Keratinocyte (primary cell): ENCODE data around the gene PSMB2. TPM values are rescaled to one million over a fixed set of nuclear protein-coding genes. Genes with fewer than 3 reads are reported as not detected.

Source experiments
- DNase-seq: peaks from one replicate; pipeline ENCODE4 v3.0.0-alpha.2; 2011; ENCODE audit warnings: low read depth, missing footprints, low spot score
- FAIRE-seq: peaks from 2 replicates; lab custom pipeline; 2011; peaks lifted over from hg19 to GRCh38; lab: Jason Lieb, UNC
- H2AFZ ChIP-seq: 2 replicates; pipeline ENCODE4 v1.6.0; 2012; ENCODE audit warnings: low read length, control low read depth, inconsistent platforms; ENCODE audit not compliant: control insufficient read depth
- H3K27ac ChIP-seq: 2 replicates; pipeline ENCODE4 v1.5.1; 2011; ENCODE audit warnings: low read length; ENCODE audit not compliant: control insufficient read depth, insufficient read depth
- H3K27me3 ChIP-seq: 3 replicates; pipeline ENCODE4 v1.6.0; 2011; ENCODE audit warnings: low read length; ENCODE audit not compliant: control insufficient read depth, insufficient read depth; ENCODE audit errors: extremely low read depth
- H3K36me3 ChIP-seq, 2 experiments: 2 replicates in 1 of 2; 3 replicates in 1 of 2; pipeline ENCODE4 v1.5.1; 2011; ENCODE audit warnings: low read length in 2 of 2, mild to moderate bottlenecking in 1 of 2; ENCODE audit not compliant: control insufficient read depth in 2 of 2, insufficient read depth in 2 of 2; ENCODE audit errors: extremely low read depth in 1 of 2
- H3K4me1 ChIP-seq: 3 replicates; pipeline ENCODE4 v1.5.1; 2011; ENCODE audit warnings: low read length; ENCODE audit not compliant: control insufficient read depth, insufficient read depth; ENCODE audit errors: extremely low read depth
- H3K4me2 ChIP-seq: 3 replicates; pipeline ENCODE4 v1.6.0; 2011; ENCODE audit warnings: low read depth, low read length; ENCODE audit not compliant: control insufficient read depth, insufficient read depth; ENCODE audit errors: extremely low read depth
- H3K4me3 ChIP-seq, 3 experiments: fragments of 200-600 bp in 1 of 3; sonication (generic) in 1 of 3; 2 replicates in 2 of 3; 3 replicates in 1 of 3; pipeline ENCODE4 v1.5.1; 2011 to 2016; ENCODE audit warnings: low read length in 3 of 3, mild to moderate bottlenecking in 3 of 3, control low read depth in 2 of 3, inconsistent platforms in 1 of 3, low read depth in 1 of 3, mixed read lengths in 1 of 3, mixed run types in 1 of 3, moderate library complexity in 1 of 3; ENCODE audit not compliant: control insufficient read depth in 2 of 3, insufficient read depth in 2 of 3; ENCODE audit errors: extremely low read depth in 1 of 3
- H3K79me2 ChIP-seq: 2 replicates; pipeline ENCODE4 v1.6.0; 2012; ENCODE audit warnings: low read length; ENCODE audit not compliant: control insufficient read depth, insufficient read depth
- H3K9ac ChIP-seq: 3 replicates; pipeline ENCODE4 v1.6.0; 2011; ENCODE audit warnings: low read length; ENCODE audit not compliant: control insufficient read depth, insufficient read depth; ENCODE audit errors: extremely low read depth
- H3K9me1 ChIP-seq: 3 replicates; pipeline ENCODE4 v1.6.0; 2011; ENCODE audit warnings: low read length; ENCODE audit not compliant: control insufficient read depth, insufficient read depth; ENCODE audit errors: extremely low read depth
- H3K9me3 ChIP-seq: 2 replicates; pipeline ENCODE4 v1.5.1; 2012; ENCODE audit warnings: low read depth, low read length; ENCODE audit not compliant: control insufficient read depth
- H4K20me1 ChIP-seq: 3 replicates; pipeline ENCODE4 v1.6.0; 2011; ENCODE audit warnings: low read length; ENCODE audit not compliant: control insufficient read depth, insufficient read depth; ENCODE audit errors: extremely low read depth
- CTCF ChIP-seq, 3 experiments: IDR thresholded peaks in 1 of 3; conservative IDR thresholded peaks in 1 of 3; optimal IDR thresholded peaks in 1 of 3; 2 replicates in 2 of 3; 3 replicates in 1 of 3; pipeline versions ENCODE3 to v1.5.1; 2011; ENCODE audit warnings: low read length in 3 of 3, mild to moderate bottlenecking in 3 of 3, moderate library complexity in 2 of 3, control low read depth in 1 of 3, inconsistent platforms in 1 of 3; ENCODE audit not compliant: insufficient read depth in 2 of 3; ENCODE audit errors: extremely low read depth in 1 of 3
- EZH2 ChIP-seq: IDR thresholded peaks from one replicate; pipeline ENCODE4 v1.6.1; 2012; ENCODE audit warnings: inconsistent platforms, mild to moderate bottlenecking, low read length, moderate library complexity
- dilution Hi-C: fragments of 300-500 bp; cut with MboI; formaldehyde crosslinking; loops from one replicate; pipeline ENCODE4 v1.7.0; 2020; ENCODE audit warnings: low sequenced_read_pairs; ENCODE audit not compliant: extremely low pct_ligation_motif_present
- polyA plus RNA-seq, 5 experiments: library from polyadenylated mRNA; depleted of rRNA in 3 of 5; stranded (reverse) in 3 of 5; stranded (forward) in 1 of 5; unstranded in 1 of 5; fragments of >200 nt; gene quantifications; 1 replicate in 1 of 5; 2 replicates in 3 of 5; 3 replicates in 1 of 5; pipeline versions ENCODE4 v1.2.1 to v1.2.3, GENCODE V29; 2011 to 2012; ENCODE audit warnings: missing spikeins in 2 of 5, low read depth in 1 of 5, low replicate concordance in 1 of 5

PSMB2 gene
- polyA plus RNA-seq, 1 donor (not counting 4 experiments of a cell fraction or from before 2014, with no cell fraction given): 108 TPM

- DNase-seq: no peak
- Histone ChIP-seq H3K79me2 (peaks cover 5% of the 10 kb centered on the region), H3K9ac (no peak overlapping the region), H3K4me2 (peak overlapping the region; percentile 47), H2AFZ (no peak overlapping the region), H3K9me1 (no peaks in the 10 kb centered on the region), H3K36me3 (peaks cover 13 to 19% of the 10 kb centered on the region in 2 experiments), H3K4me3 (no peak overlapping the region), H3K4me1 (peaks cover 43% of the 10 kb centered on the region), H3K27me3 (no peaks in the 10 kb centered on the region), H3K9me3 (no peaks in the 10 kb centered on the region), H4K20me1 (peaks cover 16% of the 10 kb centered on the region), H3K27ac (no peak overlapping the region)
- peak; percentile 41 for FAIRE-seq
- dilution Hi-C loops: no loop called here
- no peak for TF ChIP-seq EZH2
- TF ChIP-seq CTCF (optimal IDR thresholded peaks at IDR 0.05 in 1 of 3, IDR thresholded peaks at IDR 0.05 in 1 of 3, conservative IDR thresholded peaks at IDR 0.05 in 1 of 3; ENCODE audit: extremely low read depth in 1 of 3, insufficient read depth in 2 of 3, low read length in 3 of 3): no peak
Observed at GRCh38 chr1:35561297-35561971, 79.9 kb downstream of the PSMB2 start.

- FAIRE-seq: no peak
- no peak overlapping the region for H3K27ac ChIP-seq
- dilution Hi-C loops: no loop called here
- no peaks in the 10 kb centered on the region for H3K9me1 ChIP-seq
- no peak for TF ChIP-seq EZH2
- H3K27me3 ChIP-seq: no peaks in the 10 kb centered on the region
- H3K79me2 ChIP-seq: peaks cover 6% of the 10 kb centered on the region
- peaks cover 16% of the 10 kb centered on the region for H4K20me1 ChIP-seq
- no peaks in the 10 kb centered on the region for H3K9me3 ChIP-seq
- peaks cover 10 to 19% of the 10 kb centered on the region in 2 experiments for H3K36me3 ChIP-seq
- peak overlapping the region; percentile 40 for H3K9ac ChIP-seq
- DNase-seq: no peak
- peak overlapping the region in 1 of 3 experiments; percentile 31 for H3K4me3 ChIP-seq
- peaks cover 52% of the 10 kb centered on the region for H3K4me1 ChIP-seq
- H3K4me2 ChIP-seq: peak overlapping the region; percentile 47
- H2AFZ ChIP-seq: no peak overlapping the region
Observed at GRCh38 chr1:35560256-35561225, 80.8 kb downstream of the PSMB2 start.
